Aorta (tissue), 5 donors: ENCODE measurements around the gene ZBTB21. TPM values are rescaled to one million over a fixed set of nuclear protein-coding genes. Genes with fewer than 3 reads are reported as not detected.

Experiments used
- ATAC-seq: fragments of 200-7000 bp; cut with Tn5 transposase; one replicate; pipeline ENCODE4 v1.9.1; 2022; ENCODE audit warnings: moderate library complexity; ENCODE audit not compliant: low FRiP score
- DNase-seq, 2 donors: peaks; one replicate each; pipeline ENCODE4 v3.0.0-alpha.2; 2020
- H3K27ac ChIP-seq, 2 donors: one replicate each; pipeline ENCODE4 v1.5.1; 2013; ENCODE audit warnings: low read length in 2 of 2, mild to moderate bottlenecking in 2 of 2, moderate library complexity in 2 of 2, control low read depth in 1 of 2, inconsistent platforms in 1 of 2, low read depth in 1 of 2
- H3K27me3 ChIP-seq, 2 donors: one replicate each; pipeline ENCODE4 v1.6.1; 2013; ENCODE audit warnings: control low read depth in 1 of 2, low read length in 1 of 2, mild to moderate bottlenecking in 1 of 2, moderate library complexity in 1 of 2; ENCODE audit not compliant: insufficient read depth in 2 of 2, control insufficient read depth in 1 of 2
- H3K36me3 ChIP-seq, 2 donors: one replicate each; pipeline ENCODE4 v1.6.1; 2013; ENCODE audit warnings: control low read depth in 1 of 2, low read length in 1 of 2, mild to moderate bottlenecking in 1 of 2; ENCODE audit not compliant: insufficient read depth in 2 of 2, control insufficient read depth in 1 of 2
- H3K4me1 ChIP-seq, 2 donors: one replicate each; pipeline ENCODE4 v1.6.1; 2013; ENCODE audit warnings: low read length in 2 of 2, control low read depth in 1 of 2, mild to moderate bottlenecking in 1 of 2, moderate library complexity in 1 of 2; ENCODE audit not compliant: insufficient read depth in 2 of 2, control insufficient read depth in 1 of 2
- H3K4me3 ChIP-seq, 2 donors: one replicate each; pipeline ENCODE4 v1.5.1; 2013; ENCODE audit warnings: low read length in 2 of 2, control low read depth in 1 of 2, mild to moderate bottlenecking in 1 of 2
- H3K9me3 ChIP-seq: one replicate; pipeline ENCODE4 v1.6.1; 2013; ENCODE audit warnings: mild to moderate bottlenecking, low read length; ENCODE audit not compliant: control insufficient read depth
- WGBS, 2 donors: extraction: QIAGEN DNeasy Blood & Tissue Kit; methylation state at CpG; one replicate each; pipeline ENCODE4 v1.1.7; 2013; 5-methylcytosine and 5-hydroxymethylcytosine counted together
- intact Hi-C, 2 donors: fragments of 100-400 bp; cut with DNase I; formaldehyde crosslinking; loops; one replicate each; pipeline versions ENCODE4 v1.14.2 to v1.15.0; 2022
- polyA plus RNA-seq, 2 donors: library from polyadenylated mRNA; stranded (reverse); fragments of 200-250 nt; gene quantifications; one replicate each; pipeline ENCODE4 v1.2.3, GENCODE V29; 2013
- total RNA-seq, 2 donors: library from RNA; stranded (reverse); fragmentation: NEBNext Ultra II Directional; extraction: Animal tissue kit (Norgen Biotek cat#: 25700); gene quantifications; one replicate each; pipeline ENCODE4 v1.2.1, GENCODE V29; 2021
- donor health status: healthy with polysubstance abuse.
- donor health status: Bipolar disorder and iron deficiency.
- donor health status: DM: no; HTN: no; CAD: no.
- donor health status: DM: no; HTN: no; CAD: no.
- donor health status: DM: yes; HTN: yes; CAD: no.

The ZBTB21 gene
- total and polyA plus RNA-seq, 4 donors: 3.1 to 52.8 (median 13.1) TPM

- peaks cover 0 to 1% of the 10 kb centered on the region in 2 donors for H3K4me1 ChIP-seq
- WGBS, 2 donors: 76 to 81% methylated on average over 2 of the region's 2 CpGs
- intact Hi-C loops: no loop called here
- DNase-seq: no peak
- H3K27ac ChIP-seq: no peak overlapping the region
- no peaks in the 10 kb centered on the region for H3K36me3 ChIP-seq
- H3K9me3 ChIP-seq: no peaks in the 10 kb centered on the region
- no peak overlapping the region for H3K4me3 ChIP-seq
- no peak for ATAC-seq
- H3K27me3 ChIP-seq: no peaks in the 10 kb centered on the region
Measured at GRCh38 chr21:42017022-42017421, 6.9 kb upstream of the ZBTB21 start.

GRCh38 chr21:42016364-42016985, 6.3 kb upstream of the ZBTB21 start:
- intact Hi-C loops: no loop called here
- ATAC-seq (no peak), DNase-seq (no peak)
- peaks cover 0 to 1% of the 10 kb centered on the region in 2 donors for H3K4me1 ChIP-seq
- H3K27me3 ChIP-seq: no peaks in the 10 kb centered on the region
- no peaks in the 10 kb centered on the region for H3K36me3 ChIP-seq
- 88 to 91% methylated on average over 19 of the region's 19 CpGs for WGBS, 2 donors
- no peak overlapping the region for H3K4me3 ChIP-seq
- H3K9me3 ChIP-seq: no peaks in the 10 kb centered on the region
- H3K27ac ChIP-seq: no peak overlapping the region

- Histone ChIP-seq H3K4me3 (no peak overlapping the region), H3K36me3 (no peaks in the 10 kb centered on the region), H3K27me3 (no peaks in the 10 kb centered on the region), H3K27ac (no peak overlapping the region), H3K4me1 (peaks cover 0 to 1% of the 10 kb centered on the region in 2 donors), H3K9me3 (no peaks in the 10 kb centered on the region)
- ATAC-seq (no peak), DNase-seq (no peak)
- 81 to 87% methylated on average over 7 of the region's 7 CpGs for WGBS, 2 donors
- intact Hi-C loops: loop anchor here (2.0 to 5.0 kb wide), 4 partner anchors 33 to 93 kb away; no protein-coding TSS in a partner anchor
Measured at GRCh38 chr21:42013931-42014330, 3.8 kb upstream of the ZBTB21 start.

GRCh38 chr21:42013376-42013775, 3.2 kb upstream of the ZBTB21 start:
- Histone ChIP-seq H3K27ac (no peak overlapping the region), H3K27me3 (no peaks in the 10 kb centered on the region), H3K9me3 (no peaks in the 10 kb centered on the region), H3K4me3 (no peak overlapping the region), H3K36me3 (no peaks in the 10 kb centered on the region), H3K4me1 (peaks cover 0 to 1% of the 10 kb centered on the region in 2 donors)
- intact Hi-C loops: loop anchor here (2.0 to 5.0 kb wide), 4 partner anchors 33 to 94 kb away; no protein-coding TSS in a partner anchor
- DNase-seq (no peak), ATAC-seq (no peak)
- WGBS, 2 donors: 95 to 97% methylated on average over 4 of the region's 4 CpGs

- intact Hi-C loops: loop anchor here (2.0 to 5.0 kb wide), 4 partner anchors 34 to 94 kb away; no protein-coding TSS in a partner anchor
- Histone ChIP-seq H3K4me1 (peaks cover 0 to 2% of the 10 kb centered on the region in 2 donors), H3K9me3 (no peaks in the 10 kb centered on the region), H3K4me3 (no peak overlapping the region), H3K27ac (no peak overlapping the region), H3K27me3 (no peaks in the 10 kb centered on the region), H3K36me3 (no peaks in the 10 kb centered on the region)
- DNase-seq (no peak), ATAC-seq (no peak)
- 82 to 90% methylated on average over 3 of the region's 3 CpGs for WGBS, 2 donors
Measured at GRCh38 chr21:42012763-42013329, 2.7 kb upstream of the ZBTB21 start.

- ATAC-seq: no peak
- Histone ChIP-seq H3K27ac (peak overlapping the region in 1 of 2 donors; percentile 8), H3K4me1 (peaks cover 0 to 5% of the 10 kb centered on the region in 2 donors), H3K9me3 (no peaks in the 10 kb centered on the region), H3K27me3 (no peaks in the 10 kb centered on the region), H3K4me3 (no peak overlapping the region), H3K36me3 (no peaks in the 10 kb centered on the region)
- no peak for DNase-seq
- intact Hi-C loops: loop anchor here (2.0 to 5.0 kb wide), 4 partner anchors 34 to 95 kb away; no protein-coding TSS in a partner anchor
- WGBS, 2 donors: 27 to 29% methylated on average over 9 of the region's 9 CpGs
Measured at GRCh38 chr21:42012344-42012743, 2.2 kb upstream of the ZBTB21 start.

- DNase-seq: peak; percentile 79 to 91
- no peaks in the 10 kb centered on the region for H3K27me3 ChIP-seq
- H3K9me3 ChIP-seq: no peaks in the 10 kb centered on the region
- H3K27ac ChIP-seq: peak overlapping the region; percentile 48 to 89
- no peaks in the 10 kb centered on the region for H3K36me3 ChIP-seq
- peak overlapping the region; percentile 10 to 74 for H3K4me3 ChIP-seq
- peak; percentile 45 for ATAC-seq
- peaks cover 0 to 5% of the 10 kb centered on the region in 2 donors for H3K4me1 ChIP-seq
- 0 to 1% methylated on average over 97 to 120 of the region's 120 CpGs for WGBS, 2 donors
- intact Hi-C loops: loop anchor here (1.0 to 5.0 kb wide), 5 partner anchors 36 to 106 kb away; partner anchors contain the start of gene C2CD2 (in 1 of the 2)
Measured at GRCh38 chr21:42010507-42011495, 641 bp upstream of the ZBTB21 start.
